MG63 (cell line): ENCODE data around the gene PAOX. TPM values are rescaled to one million over a fixed set of nuclear protein-coding genes. Genes with fewer than 3 reads are reported as not detected.
"Not testable (repeated sequence)": the region's sequence is repeated elsewhere in the genome, so short reads cannot be mapped to it uniquely, and the experiment has no call there.

ENCODE experiments used
- DNase-seq: peaks from one replicate; pipeline ENCODE4 v3.0.0-alpha.2; 2020
- H3K27me3 ChIP-seq: fragments of 250-450 bp; sonication (Bioruptor Pico); 2 replicates; pipeline ENCODE4 v1.5.1; 2020; ENCODE audit warnings: mild to moderate bottlenecking, moderate library complexity
- H3K36me3 ChIP-seq: fragments of 250-450 bp; sonication (Bioruptor Pico); 2 replicates; pipeline ENCODE4 v1.5.1; 2020; ENCODE audit warnings: mild to moderate bottlenecking, moderate library complexity
- H3K4me3 ChIP-seq: fragments of 250-450 bp; sonication (Bioruptor Pico); 2 replicates; pipeline ENCODE4 v1.5.1; 2020; ENCODE audit warnings: mild to moderate bottlenecking, moderate library complexity
- H3K9me3 ChIP-seq: fragments of 250-450 bp; sonication (Bioruptor Pico); 2 replicates; pipeline ENCODE4 v1.5.1; 2020; ENCODE audit warnings: mild to moderate bottlenecking, moderate library complexity
- total RNA-seq: library from RNA; depleted of rRNA; stranded (reverse); fragments of >200 nt; shearing (Covaris generic); gene quantifications from 2 replicates; pipeline ENCODE4 v1.2.3, GENCODE V29; 2014; ENCODE audit warnings: low replicate concordance; rRNA removed

Gene PAOX
- total RNA-seq, 1 experiment from 2014 or later = 0.66 TPM

GRCh38 chr10:133429571-133429970 lies 50.5 kb downstream of the PAOX start:
- not testable (repeated sequence) for H3K9me3 ChIP-seq, H3K4me3 ChIP-seq, DNase-seq, H3K27me3 ChIP-seq, H3K36me3 ChIP-seq

- DNase-seq, H3K9me3 ChIP-seq, H3K4me3 ChIP-seq, H3K27me3 ChIP-seq, H3K36me3 ChIP-seq: not testable (repeated sequence)
These were observed 53.0 kb downstream of the PAOX start for GRCh38 chr10:133431888-133432613.

GRCh38 chr10:133432789-133433188 lies 53.7 kb downstream of the PAOX start:
- not testable (repeated sequence) for H3K4me3 ChIP-seq, DNase-seq, H3K36me3 ChIP-seq, H3K27me3 ChIP-seq, H3K9me3 ChIP-seq

- Histone ChIP-seq H3K27me3 (no peaks in the 10 kb centered on the region), H3K9me3 (no peaks in the 10 kb centered on the region), H3K36me3 (peaks cover 11% of the 10 kb centered on the region), H3K4me3 (no peak overlapping the region)
- DNase-seq = no peak
These were observed 59.7 kb downstream of the PAOX start for GRCh38 chr10:133438711-133439273.

DNA sequence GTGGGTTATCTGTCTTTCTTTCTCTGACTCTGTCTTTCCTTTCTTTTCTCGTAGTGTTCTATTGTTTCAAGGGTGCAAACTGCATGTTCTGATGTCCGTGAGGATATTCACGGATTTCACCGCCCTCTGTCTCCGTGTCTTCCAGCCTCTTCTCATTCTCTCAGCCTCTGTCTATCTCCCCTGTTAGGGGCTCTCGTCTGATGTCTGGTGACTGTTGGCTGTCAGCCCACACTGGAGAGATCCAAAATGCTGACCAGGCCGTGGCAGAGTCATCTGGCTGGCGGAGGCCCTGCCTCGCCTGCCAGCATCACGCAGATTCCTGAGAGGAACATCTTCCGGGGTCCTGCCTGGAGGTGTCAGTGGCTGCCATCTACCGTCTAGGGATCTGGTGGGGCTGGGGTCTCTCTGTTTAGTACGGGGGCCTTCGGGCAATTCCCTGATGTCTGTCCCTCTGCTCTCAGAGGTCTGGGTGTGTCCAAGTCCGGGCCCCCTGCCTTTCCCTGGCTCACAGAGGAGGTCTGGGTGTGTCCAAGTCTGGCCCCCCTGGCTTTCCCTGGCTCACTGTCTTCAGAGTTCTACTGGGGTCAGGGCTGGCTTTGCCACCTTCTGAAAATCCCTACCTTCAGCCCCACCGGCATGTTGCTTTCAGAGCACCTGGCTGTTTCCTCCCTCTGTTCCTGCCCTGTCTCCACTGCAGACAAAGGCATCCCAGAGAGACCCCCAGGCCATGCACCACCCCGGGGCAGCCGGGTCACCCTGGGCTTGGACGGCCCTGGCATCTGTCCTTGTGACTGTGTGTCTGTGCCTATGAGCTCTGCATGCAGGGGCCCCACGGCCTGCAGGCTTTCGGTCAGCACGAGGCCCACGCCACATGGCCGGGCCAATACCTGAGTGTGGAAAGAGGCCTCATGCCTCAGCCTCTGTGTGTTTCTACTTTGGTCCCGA lies 60.7 kb downstream of the PAOX start:
- no peak overlapping the region for H3K4me3 ChIP-seq
- peaks cover 11% of the 10 kb centered on the region for H3K36me3 ChIP-seq
- DNase-seq = no peak
- no peaks in the 10 kb centered on the region for H3K9me3 ChIP-seq
- no peaks in the 10 kb centered on the region for H3K27me3 ChIP-seq

GRCh38 chr10:133440633-133441285 lies 61.7 kb downstream of the PAOX start:
- H3K27me3 ChIP-seq = no peaks in the 10 kb centered on the region
- DNase-seq = no peak
- H3K36me3 ChIP-seq = peaks cover 11% of the 10 kb centered on the region
- H3K9me3 ChIP-seq = no peaks in the 10 kb centered on the region
- H3K4me3 ChIP-seq = no peak overlapping the region

Other genes starting within 250 kb of the PAOX start
- 0.92 and 1.5 TPM in 2 replicates for gene KNDC1, start 219.0 kb upstream of the PAOX start, total RNA-seq
- not detected in 2 replicates for gene UTF1, start 149.0 kb upstream of the PAOX start, total RNA-seq
- not detected in 2 replicates for gene VENTX, start 141.4 kb upstream of the PAOX start, total RNA-seq
- 0.52 and 1.5 TPM in 2 replicates for gene ADAM8, start 102.4 kb upstream of the PAOX start, total RNA-seq
- gene TUBGCP2, start 70.4 kb upstream of the PAOX start, total RNA-seq = 58.6 and 80.8 TPM in 2 replicates
- gene ZNF511, start 70.3 kb upstream of the PAOX start, total RNA-seq = 42.0 and 75.7 TPM in 2 replicates
- not detected in 2 replicates for gene CALY, start 42.4 kb upstream of the PAOX start, total RNA-seq
- gene PRAP1, start 31.9 kb upstream of the PAOX start, total RNA-seq = not detected in 2 replicates
- 10.8 and 50.8 TPM in 2 replicates for gene FUOM, start 21.2 kb upstream of the PAOX start, total RNA-seq
- gene ECHS1, start 5.9 kb upstream of the PAOX start, total RNA-seq = 73.8 and 120 TPM in 2 replicates
- 33.6 and 39.4 TPM in 2 replicates for gene MTG1, start 14.9 kb downstream of the PAOX start, total RNA-seq
- not detected in 2 replicates for gene SPRN, start 45.4 kb downstream of the PAOX start, total RNA-seq
- gene SCART1, start 74.7 kb downstream of the PAOX start, total RNA-seq = 0.35 and 1.5 TPM in 2 replicates
- gene CYP2E1, start 148.1 kb downstream of the PAOX start, total RNA-seq = 0.99 TPM in 1 of 2 replicates, not detected in the other
- gene SYCE1, start 186.3 kb downstream of the PAOX start, total RNA-seq = not detected in 2 replicates
- not detected in 2 replicates for gene FRG2B, start 247.5 kb downstream of the PAOX start, total RNA-seq